HUES6 (cell line): Measurements from ENCODE around the gene NDST1.

Source experiments
- H3K27ac ChIP-seq: 2 replicates; pipeline ENCODE4 v1.7.0; 2013; ENCODE audit warnings: low read depth, mild to moderate bottlenecking, low read length, inconsistent platforms
- H3K27me3 ChIP-seq: 2 replicates; pipeline ENCODE4 v1.6.1; 2013; ENCODE audit warnings: low read length; ENCODE audit not compliant: control insufficient read depth, insufficient read depth
- H3K36me3 ChIP-seq: 2 replicates; pipeline ENCODE4 v1.6.1; 2013; ENCODE audit warnings: low read length; ENCODE audit not compliant: control insufficient read depth, insufficient read depth
- H3K4me1 ChIP-seq: 2 replicates; pipeline ENCODE4 v1.6.1; 2013; ENCODE audit warnings: low read length; ENCODE audit not compliant: control insufficient read depth, insufficient read depth
- H3K4me3 ChIP-seq: 2 replicates; pipeline ENCODE4 v1.5.1; 2013; ENCODE audit warnings: low read depth, low read length
- H3K9ac ChIP-seq: one replicate; pipeline ENCODE4 v1.6.1; 2013; ENCODE audit warnings: mild to moderate bottlenecking, low read length
- H3K9me3 ChIP-seq: 2 replicates; pipeline ENCODE4 v1.6.1; 2013; ENCODE audit warnings: low read depth, low read length; ENCODE audit not compliant: control insufficient read depth, insufficient read depth

The NDST1 gene

DNA sequence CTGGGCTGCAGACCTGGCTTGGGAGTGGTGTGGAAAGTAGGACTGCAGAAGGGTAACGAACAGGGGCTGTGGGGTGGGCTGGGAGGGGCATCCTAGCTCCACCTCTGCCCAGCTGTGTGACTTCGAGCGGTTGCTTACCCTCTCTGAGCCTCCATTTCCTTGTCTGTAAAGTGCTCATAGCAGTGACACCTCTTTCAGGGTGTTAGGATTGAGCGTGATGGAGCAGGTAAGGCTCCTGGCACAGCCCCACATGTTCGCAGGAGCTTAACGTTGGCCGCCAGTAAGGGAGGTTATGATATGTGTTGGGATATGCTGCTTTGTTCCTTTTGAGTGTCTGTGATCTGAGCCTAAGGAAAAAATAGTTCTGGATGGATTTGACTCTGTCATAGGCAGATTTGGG, 2.1 kb downstream of the NDST1 start:
- Histone ChIP-seq H3K36me3 (no peaks in the 10 kb centered on the region), H3K9me3 (no peaks in the 10 kb centered on the region), H3K4me1 (peaks cover 57% of the 10 kb centered on the region), H3K9ac (no peak overlapping the region), H3K4me3 (no peak overlapping the region), H3K27me3 (no peaks in the 10 kb centered on the region), H3K27ac (no peak overlapping the region)

DNA sequence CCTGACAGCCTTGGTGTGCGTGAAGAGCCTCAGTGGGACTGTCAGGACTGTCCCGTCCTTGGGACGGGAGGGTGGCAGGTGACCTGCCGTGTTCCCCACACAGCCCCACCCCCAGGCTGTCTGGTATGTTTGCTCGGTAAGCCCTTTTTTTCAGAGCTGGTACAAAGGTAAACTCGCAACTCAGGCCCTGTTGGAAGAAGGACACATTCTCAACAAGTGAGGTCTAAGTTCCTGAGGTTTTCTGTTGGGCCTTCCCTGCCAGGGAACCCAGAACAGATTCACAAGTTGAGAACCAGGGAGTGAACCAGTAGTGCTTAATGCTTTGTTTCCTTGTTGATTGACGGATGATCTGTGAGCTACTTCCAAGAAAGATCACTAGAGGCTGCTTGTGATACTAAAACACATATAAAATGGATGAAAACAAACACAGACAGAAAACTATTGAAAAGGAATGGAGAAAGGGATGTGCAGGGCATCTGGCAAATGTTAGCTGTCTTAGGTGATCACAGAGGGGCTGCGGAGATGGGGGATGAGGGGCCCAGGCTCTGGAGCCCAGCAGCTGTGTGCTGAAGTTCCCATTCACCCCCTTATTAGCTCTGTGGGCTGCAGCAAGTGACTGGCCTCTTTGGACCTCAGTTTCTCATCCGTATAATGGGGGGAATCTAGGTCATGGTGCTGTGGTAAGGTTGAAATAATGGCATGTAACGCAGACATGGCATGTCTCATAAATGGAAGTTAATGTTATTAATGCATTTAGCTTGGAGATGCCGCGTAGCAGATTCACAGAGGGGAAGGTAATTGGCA, 2.7 kb downstream of the NDST1 start:
- Histone ChIP-seq H3K9me3 (no peaks in the 10 kb centered on the region), H3K36me3 (no peaks in the 10 kb centered on the region), H3K9ac (no peak overlapping the region), H3K4me3 (no peak overlapping the region), H3K27me3 (no peaks in the 10 kb centered on the region), H3K27ac (peak overlapping the region; percentile 51; the same call in 1 of the 2 replicates), H3K4me1 (peaks cover 63% of the 10 kb centered on the region)

DNA sequence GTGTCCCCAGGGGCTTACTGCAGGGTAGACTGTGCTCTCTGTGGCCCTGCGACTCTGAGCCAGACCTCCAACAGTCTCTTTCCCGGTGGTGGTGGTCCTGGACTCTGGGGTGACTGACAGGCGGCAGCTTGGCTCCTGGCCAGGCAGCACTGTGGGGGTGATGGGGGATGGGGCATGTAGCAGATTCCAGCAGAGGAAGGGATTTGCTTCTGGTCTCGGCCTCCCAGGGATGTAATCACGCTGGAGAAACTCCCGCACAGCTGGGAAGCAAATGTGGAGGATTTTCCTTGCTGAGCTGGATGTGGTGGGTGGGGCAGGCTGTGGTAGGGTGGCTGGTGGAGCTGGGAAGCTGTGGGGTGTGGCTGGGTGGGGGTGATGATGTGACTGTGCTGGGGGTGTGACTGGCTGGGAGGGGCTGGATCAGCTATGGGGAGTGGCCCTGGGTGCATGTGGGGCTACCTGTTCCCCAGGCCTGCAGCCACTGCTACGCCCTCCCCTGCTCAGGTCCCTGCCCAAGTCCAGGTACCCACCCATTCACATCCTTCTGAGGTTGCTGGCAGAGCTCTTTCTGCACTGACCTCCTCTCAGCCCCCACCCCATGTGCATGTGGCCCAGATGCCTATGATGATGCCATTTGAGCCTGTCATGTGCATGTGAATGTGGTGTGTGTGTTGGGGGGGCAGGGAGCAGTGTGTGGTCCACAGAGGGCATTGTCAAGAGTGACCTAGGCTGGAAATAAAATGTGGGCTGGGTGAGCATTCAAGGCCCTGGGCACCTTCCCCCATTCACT, 3.8 kb downstream of the NDST1 start:
- Histone ChIP-seq H3K4me3 (no peak overlapping the region), H3K9ac (peak overlapping the region; percentile 24), H3K4me1 (peaks cover 66% of the 10 kb centered on the region), H3K9me3 (no peaks in the 10 kb centered on the region), H3K27me3 (no peaks in the 10 kb centered on the region), H3K36me3 (no peaks in the 10 kb centered on the region), H3K27ac (no peak overlapping the region)

GRCh38 chr5:150512368-150512747, 4.4 kb downstream of the NDST1 start:
- Histone ChIP-seq H3K27me3 (no peaks in the 10 kb centered on the region), H3K27ac (no peak overlapping the region), H3K9me3 (no peaks in the 10 kb centered on the region), H3K4me3 (no peak overlapping the region), H3K36me3 (no peaks in the 10 kb centered on the region), H3K4me1 (peaks cover 60% of the 10 kb centered on the region), H3K9ac (no peak overlapping the region)

GRCh38 chr5:150513375-150514309, 5.7 kb downstream of the NDST1 start:
- Histone ChIP-seq H3K9ac (no peak overlapping the region), H3K9me3 (no peaks in the 10 kb centered on the region), H3K36me3 (no peaks in the 10 kb centered on the region), H3K27ac (no peak overlapping the region), H3K4me3 (no peak overlapping the region), H3K4me1 (peaks cover 48% of the 10 kb centered on the region), H3K27me3 (no peaks in the 10 kb centered on the region)

DNA sequence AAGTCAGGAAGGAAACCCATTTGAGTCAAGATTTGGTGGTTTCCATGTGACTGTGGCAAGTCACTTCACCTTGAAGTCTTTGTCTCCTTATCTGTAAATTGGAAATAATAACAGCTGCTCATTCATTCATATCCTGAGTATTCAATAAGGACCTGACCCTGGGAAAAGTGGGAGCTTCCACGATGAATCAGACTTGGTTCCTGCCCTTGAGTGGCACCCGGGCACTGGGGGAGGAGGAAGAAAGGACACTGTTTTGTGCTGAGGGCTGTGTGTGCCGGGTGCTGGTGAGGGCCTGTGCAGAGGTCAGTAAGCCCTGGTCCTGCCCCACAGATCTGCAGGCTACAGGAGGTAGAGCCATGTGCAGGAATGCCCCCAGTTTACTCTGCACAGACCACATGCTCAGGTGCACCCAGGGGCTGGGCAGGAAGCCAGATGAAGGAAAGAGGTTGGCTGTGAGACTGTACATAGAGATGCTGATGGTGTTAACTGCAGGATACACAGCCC, 6.8 kb downstream of the NDST1 start:
- peaks cover 40% of the 10 kb centered on the region for H3K4me1 ChIP-seq

DNA sequence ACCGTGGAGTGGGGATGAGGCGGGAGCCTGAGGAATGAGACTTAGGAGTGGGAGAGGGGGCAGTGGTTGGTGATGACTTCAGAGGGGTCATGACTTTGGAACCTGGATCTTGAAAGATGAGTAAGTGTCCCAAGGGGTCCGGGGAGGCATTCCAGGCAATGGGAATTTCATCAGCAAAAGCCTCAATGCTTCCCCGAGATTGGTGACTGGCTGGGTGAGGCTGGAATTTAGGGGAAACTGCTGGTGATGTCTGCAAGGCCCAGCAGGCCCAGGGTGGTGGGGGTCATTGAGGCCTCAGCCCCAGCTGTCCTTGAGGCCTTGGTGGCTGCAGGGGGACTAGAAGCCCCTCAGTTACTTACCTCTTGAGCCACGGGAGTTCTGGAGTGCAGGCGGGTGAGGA, 7.5 kb downstream of the NDST1 start:
- Histone ChIP-seq H3K27ac (no peak overlapping the region), H3K36me3 (no peaks in the 10 kb centered on the region; the same call in 1 of the 2 replicates), H3K9me3 (no peaks in the 10 kb centered on the region), H3K9ac (peak overlapping the region; percentile 13), H3K27me3 (no peaks in the 10 kb centered on the region), H3K4me3 (no peak overlapping the region), H3K4me1 (peaks cover 35% of the 10 kb centered on the region)

More for the DNA sequence above, 6.8 kb downstream of the NDST1 start:
- H3K9ac ChIP-seq, result no peak overlapping the region
- H3K27ac ChIP-seq, result no peak overlapping the region
- no peaks in the 10 kb centered on the region; the same call in 1 of the 2 replicates for H3K36me3 ChIP-seq
- no peak overlapping the region for H3K4me3 ChIP-seq
- H3K9me3 ChIP-seq, result no peaks in the 10 kb centered on the region
- H3K27me3 ChIP-seq, result no peaks in the 10 kb centered on the region

DNA sequence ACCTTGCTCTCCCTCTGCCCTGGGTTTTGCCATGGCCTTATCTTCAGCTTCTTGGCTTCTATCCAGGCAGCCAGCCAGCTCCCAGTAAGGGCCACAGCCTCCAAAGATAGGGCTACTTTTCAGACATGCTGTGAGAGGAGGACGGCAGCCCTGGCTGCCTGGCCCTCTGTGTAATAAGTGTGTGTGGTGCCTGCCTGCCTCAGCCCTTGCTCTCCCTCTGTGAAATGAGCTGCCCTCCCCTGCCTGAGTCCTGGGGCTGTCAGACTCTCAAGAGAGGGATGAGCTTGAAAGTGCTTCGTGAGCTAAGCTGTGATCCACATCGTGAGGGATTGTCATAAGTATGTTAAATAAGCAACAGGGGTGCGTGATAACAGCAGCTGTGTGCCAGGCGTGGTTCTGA, 8.1 kb downstream of the NDST1 start:
- Histone ChIP-seq H3K4me3 (no peak overlapping the region), H3K9me3 (no peaks in the 10 kb centered on the region), H3K4me1 (peaks cover 29% of the 10 kb centered on the region), H3K27ac (no peak overlapping the region), H3K27me3 (no peaks in the 10 kb centered on the region), H3K36me3 (peaks cover 3% of the 10 kb centered on the region; the same call in 1 of the 2 replicates), H3K9ac (no peak overlapping the region)

DNA sequence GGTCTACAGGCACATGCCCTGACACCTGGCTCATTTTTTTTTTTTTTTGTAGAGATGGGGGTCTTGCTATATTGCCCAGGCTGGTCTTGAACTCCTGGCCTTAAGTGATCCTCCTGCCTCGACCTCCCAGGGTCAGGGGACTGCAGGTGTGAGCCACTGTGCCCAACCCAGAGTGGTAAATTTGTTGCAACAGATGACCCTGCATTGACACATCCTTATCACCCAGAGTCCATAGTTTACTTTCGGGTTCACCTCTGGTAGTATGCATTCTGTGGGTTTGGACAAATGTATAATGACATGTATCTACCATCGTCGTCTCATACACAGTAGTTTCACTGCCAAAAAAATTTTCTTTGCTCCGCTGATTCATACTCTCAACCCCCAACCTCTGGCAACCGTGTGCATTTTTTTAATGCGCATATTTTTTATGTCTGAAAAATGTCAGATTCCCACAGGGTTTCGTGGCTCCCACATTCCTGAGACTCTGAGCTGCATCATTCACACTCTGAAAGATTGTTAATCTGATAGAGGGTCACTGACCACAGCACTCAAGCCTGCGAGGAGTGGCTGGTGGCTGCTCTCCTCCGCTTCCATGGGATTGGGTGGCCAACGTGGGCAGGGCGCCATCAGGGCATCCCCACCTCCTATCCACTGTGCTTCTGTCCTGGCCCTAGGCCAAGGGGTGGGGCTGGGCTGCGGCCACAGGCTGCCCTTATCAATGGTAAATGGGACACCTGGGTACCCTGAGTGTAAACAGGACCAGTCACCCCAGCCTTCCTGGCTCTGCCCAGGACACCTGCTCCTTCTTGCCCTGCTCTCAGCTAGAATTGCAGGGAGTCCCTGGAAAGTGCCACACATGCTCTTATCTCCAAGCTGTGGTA, 9.6 kb downstream of the NDST1 start:
- Histone ChIP-seq H3K27me3 (no peaks in the 10 kb centered on the region), H3K27ac (no peak overlapping the region), H3K36me3 (peaks cover 13% of the 10 kb centered on the region), H3K4me1 (peaks cover 20% of the 10 kb centered on the region; the same call in 1 of the 2 replicates), H3K9me3 (no peaks in the 10 kb centered on the region), H3K9ac (no peak overlapping the region), H3K4me3 (no peak overlapping the region)
